GM23248 (cell line): ENCODE measurements around the gene LINC00237.

Experiments used
- EZH2 ChIP-seq: fragments of 200-600 bp; sonication (generic); IDR thresholded peaks from 2 replicates; pipeline ENCODE4 v1.6.1; 2018; ENCODE audit warnings: antibody characterized with exemption, mild to moderate bottlenecking; ENCODE audit not compliant: insufficient read depth, poor library complexity, severe bottlenecking
- EZH2phosphoT487 ChIP-seq: fragments of 200-600 bp; sonication (generic); IDR thresholded peaks from 2 replicates; pipeline ENCODE4 v1.6.1; 2018; ENCODE audit warnings: antibody characterized with exemption, moderate library complexity, mild to moderate bottlenecking, low read depth; ENCODE audit not compliant: insufficient read depth

DNA sequence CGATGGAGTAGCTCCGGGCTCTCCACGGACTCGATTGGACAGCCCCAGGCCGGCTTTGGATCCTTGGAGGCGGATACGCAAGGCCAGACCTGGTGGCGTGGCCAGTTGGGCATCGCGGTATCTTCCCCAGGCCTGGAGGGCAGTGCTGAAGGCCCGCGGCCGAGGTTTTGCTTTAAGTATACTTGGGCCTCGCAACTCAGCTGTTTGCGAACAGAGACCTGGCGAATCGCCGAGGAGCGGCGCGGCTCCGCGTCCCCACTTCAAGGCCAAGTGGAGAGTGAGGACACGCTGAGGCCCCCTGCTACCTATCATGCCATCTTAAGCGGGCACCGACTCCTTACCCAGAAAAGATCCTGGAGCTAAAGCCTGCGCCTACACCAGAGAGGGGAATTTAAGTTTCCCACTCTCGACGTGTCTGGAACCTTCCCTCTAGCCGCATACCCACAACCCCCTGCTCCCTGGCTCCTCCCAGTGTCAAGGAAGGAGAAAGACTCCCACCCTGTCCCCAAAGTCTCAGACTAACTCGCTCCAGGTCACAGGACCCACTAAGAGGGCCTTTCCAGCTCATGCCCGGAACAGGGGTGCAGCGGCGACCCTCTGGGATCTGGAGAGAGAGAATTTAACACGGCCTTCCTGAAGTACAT is 4.1 kb downstream of the LINC00237 start:
- TF ChIP-seq EZH2 (peak; percentile 87), EZH2phosphoT487 (no peak)
